Right cardiac atrium (tissue), 5 donors: ENCODE measurements around the gene MT1X. TPM values are rescaled to one million over a fixed set of nuclear protein-coding genes. Genes with fewer than 3 reads are reported as not detected.
A peak's percentile ranks its signal among the peaks of the same experiment; 100 is the strongest.

Experiments
- ATAC-seq, 2 donors: fragments of 200-7000 bp; cut with Tn5 transposase; one replicate each; pipeline versions ENCODE4 v1.8.0 to v1.9.1; 2020; ENCODE audit warnings: moderate library complexity in 2 of 2, mild to moderate bottlenecking in 1 of 2
- DNase-seq, 3 donors: peaks; one replicate each; pipeline ENCODE4 v3.0.0-alpha.2; 2020
- H3K27ac ChIP-seq: one replicate; pipeline ENCODE4 v1.5.1; 2013; ENCODE audit warnings: mild to moderate bottlenecking, low read length, control low read depth, moderate library complexity
- H3K27me3 ChIP-seq: one replicate; pipeline ENCODE4 v1.6.1; 2013; ENCODE audit not compliant: control insufficient read depth, insufficient read depth
- H3K4me1 ChIP-seq: one replicate; pipeline ENCODE4 v1.6.1; 2013; ENCODE audit warnings: low read length; ENCODE audit not compliant: control insufficient read depth, insufficient read depth
- H3K4me3 ChIP-seq: one replicate; pipeline ENCODE4 v1.5.1; 2013; ENCODE audit warnings: low read length, control low read depth
- H3K9me3 ChIP-seq: one replicate; pipeline ENCODE4 v1.6.1; 2013; ENCODE audit warnings: low read length; ENCODE audit not compliant: control insufficient read depth
- WGBS: extraction: QIAGEN DNeasy Blood & Tissue Kit; methylation state at CpG from one replicate; pipeline ENCODE4 v1.1.7; 2013; 5-methylcytosine and 5-hydroxymethylcytosine counted together
- intact Hi-C, 4 donors: fragments of 100-400 bp; cut with DNase I; formaldehyde crosslinking; loops; one replicate each; pipeline versions ENCODE4 v1.11.0 to v1.14.0; 2022 to 2023
- polyA plus RNA-seq: library from polyadenylated mRNA; stranded (reverse); fragments of 200-250 nt; gene quantifications from one replicate; pipeline ENCODE4 v1.2.3, GENCODE V29; 2013
- total RNA-seq, 4 donors: library from RNA; stranded (reverse); fragmentation: NEBNext Ultra II Directional; extraction: Animal tissue kit (Norgen Biotek cat#: 25700); gene quantifications; one replicate each; pipeline ENCODE4 v1.2.1, GENCODE V29; 2021
- donor health status: healthy with polysubstance abuse.
- donor health status: DM: no; HTN: yes; CAD: no.
- donor health status: DM: no; HTN: no; CAD: no.
- donor health status: DM: no; HTN: yes; CAD: no; lungs with severe emphysema.
- donor health status: DM: yes; HTN: yes; CAD: no.

Gene MT1X
- total and polyA plus RNA-seq, 5 donors = 75.7 to 367 (median 219) TPM

DNA sequence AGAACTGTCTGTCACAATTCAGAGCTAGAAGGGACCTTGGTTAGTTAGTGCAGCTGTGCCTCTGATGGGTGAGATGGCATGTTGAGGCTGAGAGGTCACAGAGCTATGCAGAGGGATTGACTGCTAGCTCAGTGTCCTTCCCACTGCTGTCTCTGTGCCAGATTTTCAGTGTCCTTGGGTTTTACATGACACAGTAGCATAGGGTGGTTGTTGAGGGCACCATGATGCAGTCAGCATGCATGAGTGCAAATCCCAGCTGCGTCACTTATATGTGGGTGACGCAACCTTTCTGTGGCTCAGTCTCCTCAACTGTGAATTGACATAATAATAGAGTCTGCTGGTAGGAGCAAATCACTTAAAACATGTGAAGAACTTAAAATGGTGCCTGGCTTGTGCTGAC lies 41.1 kb upstream of the MT1X start:
- DNase-seq = no peak
- intact Hi-C loops = no loop called here

DNA sequence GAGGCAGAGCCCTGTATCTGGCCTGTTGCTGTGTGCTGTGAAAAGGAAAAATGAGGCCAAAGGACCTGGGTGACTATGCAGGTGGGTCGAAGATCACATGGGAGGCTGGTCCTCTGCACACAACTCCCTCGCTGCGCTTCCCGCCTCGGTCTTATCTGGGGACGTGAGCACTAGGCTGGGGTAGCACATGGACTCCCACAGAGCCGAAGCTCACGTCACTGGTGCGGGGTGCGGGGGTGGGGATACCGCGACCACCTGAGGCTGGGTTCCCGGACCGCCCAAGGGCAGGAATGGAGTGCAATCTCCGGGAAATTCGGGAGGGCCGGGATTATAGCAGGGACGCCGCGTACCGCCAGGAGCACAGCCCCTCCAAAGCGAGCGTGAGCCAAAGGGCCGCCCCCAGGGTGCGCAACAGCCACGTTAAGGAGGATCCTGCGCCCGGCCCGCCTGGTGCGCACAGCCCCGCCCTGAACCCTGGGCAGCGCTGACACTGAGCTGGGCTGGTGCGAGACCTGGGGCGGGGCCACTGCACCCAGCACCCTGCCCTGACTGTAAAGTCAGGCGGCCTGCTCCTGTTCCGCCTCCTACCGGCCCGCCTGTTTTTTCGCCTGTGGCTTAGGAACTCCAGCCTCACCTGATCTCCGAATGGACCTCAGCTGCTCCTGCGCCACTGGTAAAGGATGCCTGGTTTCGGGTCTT lies 39.0 kb upstream of the MT1X start:
- intact Hi-C loops = no loop called here
- ATAC-seq (peak; percentile 93 to 94), DNase-seq (peak; percentile 84 to 93 (median 89))
- WGBS = 4% methylated on average over 42 of the region's 42 CpGs
- H3K27ac ChIP-seq = no peak overlapping the region
- H3K4me3 ChIP-seq = peak overlapping the region; percentile 17
- H3K27me3 ChIP-seq = no peaks in the 10 kb centered on the region
- H3K4me1 ChIP-seq = peaks cover 1% of the 10 kb centered on the region
- H3K9me3 ChIP-seq = no peaks in the 10 kb centered on the region

More for the DNA sequence above, 41.1 kb upstream of the MT1X start:
- Histone ChIP-seq H3K27ac (no peak overlapping the region), H3K4me1 (peaks cover 1% of the 10 kb centered on the region), H3K27me3 (no peaks in the 10 kb centered on the region), H3K9me3 (no peaks in the 10 kb centered on the region), H3K4me3 (no peak overlapping the region)
- no peak for ATAC-seq
- WGBS = 95% methylated on average over 2 of the region's 2 CpGs

GRCh38 chr16:56643833-56644232 lies 38.4 kb upstream of the MT1X start:
- Histone ChIP-seq H3K4me3 (no peak overlapping the region), H3K27me3 (no peaks in the 10 kb centered on the region), H3K4me1 (no peaks in the 10 kb centered on the region), H3K9me3 (no peaks in the 10 kb centered on the region), H3K27ac (no peak overlapping the region)
- ATAC-seq = no peak
- 50% methylated on average over 5 of the region's 5 CpGs for WGBS
- no peak for DNase-seq
- intact Hi-C loops = no loop called here

DNA sequence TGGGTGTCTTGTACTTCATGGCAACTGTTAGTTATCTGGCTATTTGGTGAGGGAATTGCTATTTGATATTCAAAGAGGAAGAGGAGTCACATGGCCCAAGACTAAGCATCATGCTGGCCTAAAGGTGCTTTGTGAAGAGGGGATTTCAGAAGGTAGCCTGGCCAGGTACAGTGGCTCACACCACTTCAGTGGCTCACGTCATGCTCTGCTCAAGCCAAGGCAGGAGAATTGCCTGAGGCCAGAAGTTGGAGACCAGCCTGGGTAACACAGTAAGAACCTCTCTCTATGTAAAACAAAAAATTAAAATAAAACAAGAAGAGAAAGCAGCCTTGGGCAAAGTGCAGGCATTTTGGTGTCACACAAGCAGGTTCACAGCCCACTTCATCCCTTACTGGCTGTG lies 37.0 kb upstream of the MT1X start:
- H3K27ac ChIP-seq = no peak overlapping the region
- no peak for DNase-seq
- no peak for ATAC-seq
- no peaks in the 10 kb centered on the region for H3K27me3 ChIP-seq
- 88% methylated on average over 1 of the region's 1 CpG for WGBS
- H3K4me3 ChIP-seq = no peak overlapping the region
- no peaks in the 10 kb centered on the region for H3K4me1 ChIP-seq
- intact Hi-C loops = no loop called here
- H3K9me3 ChIP-seq = no peaks in the 10 kb centered on the region

DNA sequence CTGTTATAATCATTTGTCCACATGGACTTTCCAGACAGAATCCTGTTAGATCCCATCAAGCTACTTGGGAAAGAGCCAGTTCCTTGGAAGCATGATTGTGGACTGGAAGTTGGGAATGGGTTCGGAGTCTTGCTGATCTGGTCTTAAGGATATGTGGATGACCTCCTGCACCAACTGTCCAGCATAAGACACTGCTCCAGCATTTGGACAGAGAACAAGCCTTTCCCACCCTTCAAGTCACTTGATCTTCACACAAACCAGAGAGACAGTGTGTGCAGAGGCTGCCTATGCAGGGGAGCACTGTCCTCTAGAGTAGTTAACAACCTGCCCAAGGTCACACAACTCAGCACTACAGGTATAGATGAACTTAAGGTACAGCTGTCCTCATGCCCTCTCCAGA lies 36.4 kb upstream of the MT1X start:
- Histone ChIP-seq H3K27ac (no peak overlapping the region), H3K4me1 (no peaks in the 10 kb centered on the region), H3K4me3 (no peak overlapping the region), H3K9me3 (no peaks in the 10 kb centered on the region), H3K27me3 (no peaks in the 10 kb centered on the region)
- intact Hi-C loops = no loop called here
- WGBS = 0% methylated on average over 1 of the region's 1 CpG
- no peak for DNase-seq
- ATAC-seq = no peak

DNA sequence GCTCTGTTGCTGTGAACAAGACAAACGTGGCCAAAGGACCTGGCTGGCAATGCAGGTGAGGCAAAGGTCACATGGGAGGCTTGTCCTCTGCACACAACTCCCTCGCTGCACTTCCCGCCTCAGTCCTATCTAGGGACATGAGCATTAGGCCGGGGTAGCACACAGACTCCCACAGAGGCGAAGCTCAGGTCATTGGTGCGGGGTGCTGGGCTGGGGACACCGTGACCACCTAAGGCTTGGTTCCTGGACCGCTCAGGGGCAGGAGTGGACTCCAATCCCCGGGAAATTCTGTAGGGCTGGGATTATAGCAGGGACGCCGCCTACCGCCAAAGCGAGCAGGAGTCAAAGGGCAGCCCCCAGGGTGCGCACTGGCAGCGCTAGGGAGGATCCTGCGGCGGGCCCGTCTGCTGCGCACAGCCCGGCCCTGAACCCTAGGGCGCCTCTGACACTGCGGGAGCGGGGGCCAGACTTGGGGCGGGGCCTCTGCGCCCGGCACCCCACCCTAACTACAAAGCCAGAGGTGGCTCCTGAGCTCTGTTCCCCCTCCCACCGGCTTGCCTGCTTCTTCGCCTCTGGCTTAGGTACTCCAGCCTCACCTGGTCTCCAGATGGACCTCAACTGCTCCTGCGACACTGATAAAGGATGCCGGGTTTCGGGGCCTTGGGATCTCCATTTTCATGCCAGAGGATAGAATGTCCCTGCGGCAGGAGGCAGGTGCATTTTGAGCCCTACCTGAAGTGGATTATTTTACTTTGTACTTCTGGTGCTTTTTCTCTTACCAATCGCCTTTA lies 34.4 kb upstream of the MT1X start:
- no peaks in the 10 kb centered on the region for H3K27me3 ChIP-seq
- DNase-seq (no peak), ATAC-seq (no peak)
- H3K4me1 ChIP-seq = no peaks in the 10 kb centered on the region
- intact Hi-C loops = no loop called here
- WGBS = 29% methylated on average over 33 of the region's 33 CpGs
- H3K27ac ChIP-seq = no peak overlapping the region
- no peaks in the 10 kb centered on the region for H3K9me3 ChIP-seq
- H3K4me3 ChIP-seq = no peak overlapping the region

DNA sequence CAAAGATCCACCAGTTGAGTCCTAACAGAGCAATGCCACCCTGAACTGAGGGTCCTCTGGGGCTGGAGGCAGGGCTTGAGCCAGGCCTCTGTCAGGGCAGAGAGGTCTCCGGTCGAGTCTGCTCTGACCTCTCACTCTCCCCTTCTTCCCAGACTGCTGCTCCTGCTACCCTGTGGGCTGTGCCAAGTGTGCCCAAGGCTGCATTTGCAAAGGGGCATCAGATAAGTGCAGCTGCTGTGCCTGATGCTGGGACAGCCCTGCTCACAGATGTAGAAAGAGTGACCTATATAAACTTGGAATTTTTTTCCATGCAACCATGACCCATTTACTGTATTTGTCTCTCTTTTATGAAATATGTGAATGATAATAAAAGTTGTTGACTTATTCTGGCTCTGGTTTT lies 33.0 kb upstream of the MT1X start:
- intact Hi-C loops = no loop called here
- WGBS = 78% methylated on average over 2 of the region's 2 CpGs
- no peak for ATAC-seq

DNA sequence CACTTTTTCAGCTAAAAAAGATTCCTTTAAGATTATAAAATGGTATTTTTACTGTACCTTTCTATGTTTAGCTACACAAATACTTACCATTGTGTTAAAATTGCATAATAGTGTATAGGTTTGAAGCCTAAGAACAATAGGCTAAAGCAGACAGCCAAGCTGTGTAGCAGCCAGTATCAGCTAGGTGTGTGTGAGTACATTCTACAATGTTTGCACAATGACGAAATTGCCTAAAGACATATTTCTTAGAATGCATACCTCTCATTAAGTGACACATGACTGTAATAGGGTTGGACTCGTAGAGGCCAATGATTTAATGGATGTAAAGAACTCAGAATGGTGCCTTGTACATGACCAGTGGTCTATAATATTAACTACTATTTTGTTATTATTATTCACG lies 32.5 kb upstream of the MT1X start:
- Histone ChIP-seq H3K27ac (no peak overlapping the region), H3K4me3 (no peak overlapping the region), H3K4me1 (no peaks in the 10 kb centered on the region), H3K27me3 (no peaks in the 10 kb centered on the region), H3K9me3 (no peaks in the 10 kb centered on the region)
- intact Hi-C loops = no loop called here
- no peak for ATAC-seq
- no peak for DNase-seq
- 83% methylated on average over 3 of the region's 3 CpGs for WGBS

More for the DNA sequence above, 33.0 kb upstream of the MT1X start:
- DNase-seq = no peak
- Histone ChIP-seq H3K9me3 (no peaks in the 10 kb centered on the region), H3K4me3 (no peak overlapping the region), H3K27me3 (no peaks in the 10 kb centered on the region), H3K27ac (no peak overlapping the region), H3K4me1 (no peaks in the 10 kb centered on the region)

DNA sequence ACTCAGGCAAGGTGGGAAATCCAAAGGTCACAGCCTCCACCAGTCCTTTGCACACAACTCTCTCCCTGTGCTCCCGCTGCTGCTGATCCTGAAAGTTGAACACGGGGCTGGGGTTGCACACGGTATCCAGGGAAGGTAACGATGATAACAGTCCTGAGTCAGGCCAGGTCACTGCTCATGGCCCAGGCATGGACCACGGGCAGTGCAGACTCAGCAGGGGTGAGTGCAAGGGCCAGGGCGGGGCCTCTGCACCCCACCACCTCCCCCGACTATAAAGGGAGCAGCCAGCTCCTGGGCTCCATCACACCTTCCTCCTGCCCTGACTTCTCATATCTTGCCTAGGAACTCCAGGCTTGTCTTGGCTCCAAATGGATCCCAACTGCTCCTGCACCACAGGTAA lies 30.7 kb upstream of the MT1X start, which contains the start of gene MT1B:
MT1B (plus strand) TSS at position 301 of the 400 bp plus-strand sequence; CDS start at position 369, 68 bp downstream.
- Histone ChIP-seq H3K4me3 (no peak within 1 kb of the TSS), H3K9me3 (no peaks in the 10 kb centered on the region), H3K27ac (no peak within 1 kb of the TSS), H3K27me3 (no peaks in the 10 kb centered on the region), H3K4me1 (no peaks in the 10 kb centered on the region)
- ATAC-seq (no peak), DNase-seq (no peak)
- 64% methylated on average over 7 of the region's 7 CpGs for WGBS
- intact Hi-C loops = no loop called here

DNA sequence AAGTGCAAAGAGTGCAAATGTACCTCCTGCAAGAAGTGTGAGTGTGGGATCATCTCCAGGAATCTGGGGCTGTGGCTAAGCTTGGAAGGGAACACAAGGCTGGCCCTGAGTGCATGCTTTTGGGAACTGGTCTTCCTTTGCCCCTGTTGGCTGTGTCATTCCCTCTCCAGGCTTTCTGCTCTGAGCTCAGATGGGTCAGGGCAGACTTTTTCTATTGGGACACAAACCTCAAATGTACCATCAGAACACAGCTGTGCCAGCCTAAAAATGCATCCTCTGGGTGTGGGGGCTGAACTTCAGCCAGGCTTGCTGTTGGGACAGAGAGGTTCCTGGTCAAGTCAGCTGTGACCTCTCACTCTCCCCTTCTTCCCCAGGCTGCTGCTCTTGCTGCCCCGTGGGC lies 29.7 kb upstream of the MT1X start:
- ATAC-seq (no peak), DNase-seq (no peak)
- 60% methylated on average over 1 of the region's 1 CpG for WGBS
- Histone ChIP-seq H3K27me3 (no peaks in the 10 kb centered on the region), H3K27ac (no peak overlapping the region), H3K9me3 (no peaks in the 10 kb centered on the region), H3K4me3 (no peak overlapping the region), H3K4me1 (no peaks in the 10 kb centered on the region)
- intact Hi-C loops = no loop called here

DNA sequence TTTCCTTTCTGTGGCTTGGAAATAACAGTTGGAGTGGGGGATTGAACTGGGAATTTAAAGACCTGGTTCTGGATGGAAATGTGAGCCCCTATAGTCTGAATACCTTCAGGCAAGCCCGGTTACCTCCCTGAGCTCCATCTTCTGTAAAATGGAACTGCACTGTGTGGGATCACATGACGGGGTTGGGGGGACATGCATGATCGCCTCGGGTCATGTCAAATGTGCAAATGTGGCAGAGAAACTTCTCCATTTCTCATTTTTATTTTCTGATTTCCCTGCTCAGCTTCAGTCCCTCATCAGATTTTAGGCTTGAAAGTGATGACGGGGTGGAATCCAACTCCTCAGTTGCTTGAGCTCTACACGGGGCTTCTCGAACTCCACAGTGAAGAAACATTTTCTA lies 29.1 kb upstream of the MT1X start:
- DNase-seq (no peak), ATAC-seq (no peak)
- Histone ChIP-seq H3K4me3 (no peak overlapping the region), H3K9me3 (no peaks in the 10 kb centered on the region), H3K4me1 (no peaks in the 10 kb centered on the region), H3K27ac (no peak overlapping the region), H3K27me3 (no peaks in the 10 kb centered on the region)
- 73% methylated on average over 7 of the region's 7 CpGs for WGBS
- intact Hi-C loops = no loop called here
